SK-N-SH (cell line): Measurements from ENCODE around the gene GRIP1. TPM values are rescaled to one million over a fixed set of nuclear protein-coding genes. Genes with fewer than 3 reads are reported as not detected.

Source experiments
- CTCF ChIA-PET: fragments of 300-600, 350-600 bp; formaldehyde crosslinking; extraction: SDS; loops from one replicate; lab custom pipeline; 2021; lab: Yijun Ruan, JAX
- POLR2A ChIA-PET: fragments of 350-600 bp; sonication (Branson Sonifier 250); formaldehyde crosslinking; extraction: SDS; loops from one replicate; lab custom pipeline; 2020; ENCODE audit warnings: antibody characterized with exemption, inconsistent platforms; lab: Yijun Ruan, JAX
- DNase-seq: peaks from one replicate; pipeline ENCODE4 v3.0.0; 2012
- H2AFZ ChIP-seq: fragments of 200-600 bp; sonication (generic); 2 replicates; pipeline ENCODE4 v1.8.1; 2016; ENCODE audit warnings: antibody characterized with exemption, mild to moderate bottlenecking, low read depth
- H3F3A ChIP-seq: fragments of 200-600 bp; sonication (generic); replicated peaks from 2 replicates; pipeline ENCODE3; 2016; ENCODE audit warnings: antibody characterized with exemption, mild to moderate bottlenecking; ENCODE audit not compliant: insufficient read depth
- H3K27ac ChIP-seq, 2 experiments: fragments of 200-500 bp in 1 of 2; fragments of 200-600 bp in 1 of 2; sonication (Bioruptor generic) in 1 of 2; sonication (generic), shearing (Covaris generic) in 1 of 2; 2 replicates each; pipeline versions ENCODE4 v1.5.1 to v1.6.1; 2014 to 2016; ENCODE audit warnings: low read depth in 2 of 2, inconsistent platforms in 1 of 2, low read length in 1 of 2, mild to moderate bottlenecking in 1 of 2, mixed read lengths in 1 of 2
- H3K27me3 ChIP-seq: fragments of 200-600 bp; sonication (generic), shearing (Covaris generic); 2 replicates; pipeline ENCODE4 v1.6.1; 2016; ENCODE audit warnings: mixed run types; ENCODE audit not compliant: insufficient read depth
- H3K36me3 ChIP-seq, 2 experiments: fragments of 200-500 bp in 1 of 2; fragments of 200-600 bp in 1 of 2; sonication (Bioruptor generic) in 1 of 2; sonication (generic) in 1 of 2; replicated peaks in 1 of 2; 2 replicates each; pipeline versions ENCODE3 to v1.5.1; 2014 to 2016; ENCODE audit warnings: low read length in 1 of 2, mild to moderate bottlenecking in 1 of 2; ENCODE audit not compliant: insufficient read depth in 2 of 2, control insufficient read depth in 1 of 2
- H3K4me1 ChIP-seq, 2 experiments: fragments of 200-500 bp in 1 of 2; fragments of 200-600 bp in 1 of 2; sonication (Bioruptor generic) in 1 of 2; sonication (generic), shearing (Covaris generic) in 1 of 2; 2 replicates each; pipeline versions ENCODE4 v1.5.1 to v1.6.1; 2014 to 2016; ENCODE audit warnings: low read depth in 1 of 2, low read length in 1 of 2, mixed run types in 1 of 2; ENCODE audit not compliant: insufficient read depth in 2 of 2, control insufficient read depth in 1 of 2
- H3K4me2 ChIP-seq: fragments of 200-600 bp; sonication (generic), shearing (Covaris generic); 2 replicates; pipeline ENCODE4 v1.6.1; 2017; ENCODE audit warnings: mixed run types
- H3K4me3 ChIP-seq, 2 experiments: fragments of 200-500 bp in 1 of 2; fragments of 200-600 bp in 1 of 2; sonication (Bioruptor generic) in 1 of 2; sonication (generic), shearing (Covaris generic) in 1 of 2; 2 replicates each; pipeline versions ENCODE4 v1.5.1 to v1.8.1; 2014 to 2016; ENCODE audit warnings: low read depth in 2 of 2, inconsistent platforms in 1 of 2, low read length in 1 of 2, mild to moderate bottlenecking in 1 of 2, mixed read lengths in 1 of 2, moderate library complexity in 1 of 2
- H3K79me2 ChIP-seq: fragments of 200-600 bp; sonication (generic); 2 replicates; pipeline ENCODE4 v1.8.1; 2017; ENCODE audit warnings: mild to moderate bottlenecking; ENCODE audit not compliant: insufficient read depth
- H3K9ac ChIP-seq: fragments of 200-600 bp; sonication (generic); 2 replicates; pipeline ENCODE4 v1.6.1; 2017; ENCODE audit warnings: mixed run types
- H3K9me2 ChIP-seq: fragments of 200-600 bp; sonication (generic); 2 replicates; pipeline ENCODE4 v1.6.1; 2017; ENCODE audit warnings: mixed run types
- H3K9me3 ChIP-seq: fragments of 200-600 bp; sonication (generic); 2 replicates; pipeline ENCODE4 v1.6.1; 2017; ENCODE audit warnings: mixed run types, mild to moderate bottlenecking, moderate library complexity
- H4K20me1 ChIP-seq: fragments of 200-600 bp; sonication (generic); 2 replicates; pipeline ENCODE4 v1.6.1; 2017; ENCODE audit warnings: mild to moderate bottlenecking, mixed run types; ENCODE audit not compliant: insufficient read depth
- CHD2 ChIP-seq: fragments of 150-350 bp; IDR thresholded peaks from 2 replicates; pipeline ENCODE4 v1.6.1; 2018; ENCODE audit warnings: low read length; ENCODE audit not compliant: partially characterized antibody
- ELF1 ChIP-seq: IDR thresholded peaks from 2 replicates; pipeline ENCODE4 v1.4.0; 2012
- FOSL2 ChIP-seq: IDR thresholded peaks from 2 replicates; pipeline ENCODE4 v1.4.0; 2012; ENCODE audit warnings: low read depth, mild to moderate bottlenecking, moderate library complexity, borderline replicate concordance
- FOXM1 ChIP-seq: IDR thresholded peaks from 2 replicates; pipeline ENCODE4 v1.4.0; 2012; ENCODE audit warnings: low read depth, mild to moderate bottlenecking
- GABPA ChIP-seq: IDR thresholded peaks from 2 replicates; pipeline ENCODE4 v1.4.0; 2012; ENCODE audit warnings: low read depth, mild to moderate bottlenecking
- GATA2 ChIP-seq: sonication (generic); formaldehyde crosslinking; IDR thresholded peaks from 2 replicates; pipeline ENCODE4 v1.5.0; 2020; ENCODE audit warnings: mild to moderate bottlenecking, missing genetic modification reagents
- JUND ChIP-seq: IDR thresholded peaks from 2 replicates; pipeline ENCODE4 v1.4.0; 2012
- MXI1 ChIP-seq: IDR thresholded peaks from 2 replicates; pipeline ENCODE4 v1.6.1; 2012; ENCODE audit warnings: mild to moderate bottlenecking, low read depth, low read length, improper control_type of control experiment
- NFIC ChIP-seq: IDR thresholded peaks from 2 replicates; pipeline ENCODE4 v1.4.0; 2012; ENCODE audit warnings: borderline replicate concordance
- NRF1 ChIP-seq: IDR thresholded peaks from 2 replicates; pipeline ENCODE4 v1.6.1; 2012; ENCODE audit warnings: low read depth, mild to moderate bottlenecking, low read length
- RFX5 ChIP-seq: IDR thresholded peaks from 2 replicates; pipeline ENCODE4 v1.6.1; 2012; ENCODE audit warnings: mild to moderate bottlenecking, improper control_type of control experiment, low read length
- RXRA ChIP-seq: IDR thresholded peaks from 2 replicates; pipeline ENCODE4 v1.4.0; 2012; ENCODE audit warnings: low read depth, mild to moderate bottlenecking, borderline replicate concordance
- SIN3A ChIP-seq: IDR thresholded peaks from 2 replicates; pipeline ENCODE4 v1.6.1; 2012; ENCODE audit warnings: low read depth, mild to moderate bottlenecking, low read length, moderate library complexity, borderline replicate concordance
- TCF12 ChIP-seq: IDR thresholded peaks from 2 replicates; pipeline ENCODE4 v1.4.0; 2012
- USF1 ChIP-seq: IDR thresholded peaks from 2 replicates; pipeline ENCODE4 v1.4.0; 2012; ENCODE audit warnings: low read depth, borderline replicate concordance
- WGBS: methylation state at CpG from one replicate; pipeline ENCODE4 v1.1.6; 2017; ENCODE audit warnings: low lambda C conversion rate; 5-methylcytosine and 5-hydroxymethylcytosine counted together
- polyA plus RNA-seq, 3 experiments: library from polyadenylated mRNA; depleted of rRNA; stranded (reverse); fragments of >200 nt; gene quantifications; 2 replicates each; pipeline ENCODE4 v1.2.3, GENCODE V29; 2012
- TF ChIP-seq, protein P1 (sequence below): IDR thresholded peaks from 2 replicates; pipeline ENCODE4 v1.4.0; 2012; ENCODE audit warnings: low read depth, borderline replicate concordance
- TF ChIP-seq, protein P2 (sequence below): IDR thresholded peaks from 2 replicates; pipeline ENCODE4 v1.6.1; 2012; ENCODE audit warnings: mild to moderate bottlenecking, low read depth, low read length, moderate library complexity
- TF ChIP-seq, protein P3 (sequence below): fragments of 150-350 bp; IDR thresholded peaks from 2 replicates; pipeline ENCODE4 v1.6.1; 2017; ENCODE audit warnings: antibody characterized with exemption, low read length, low read depth, borderline replicate concordance
- TF ChIP-seq, protein P4 (sequence below): IDR thresholded peaks from 2 replicates; pipeline ENCODE4; 2012

The GRIP1 gene
- polyA plus RNA-seq, 1 of the 3 experiments (the other 2 are of a cell fraction) = 0.07 TPM

DNA sequence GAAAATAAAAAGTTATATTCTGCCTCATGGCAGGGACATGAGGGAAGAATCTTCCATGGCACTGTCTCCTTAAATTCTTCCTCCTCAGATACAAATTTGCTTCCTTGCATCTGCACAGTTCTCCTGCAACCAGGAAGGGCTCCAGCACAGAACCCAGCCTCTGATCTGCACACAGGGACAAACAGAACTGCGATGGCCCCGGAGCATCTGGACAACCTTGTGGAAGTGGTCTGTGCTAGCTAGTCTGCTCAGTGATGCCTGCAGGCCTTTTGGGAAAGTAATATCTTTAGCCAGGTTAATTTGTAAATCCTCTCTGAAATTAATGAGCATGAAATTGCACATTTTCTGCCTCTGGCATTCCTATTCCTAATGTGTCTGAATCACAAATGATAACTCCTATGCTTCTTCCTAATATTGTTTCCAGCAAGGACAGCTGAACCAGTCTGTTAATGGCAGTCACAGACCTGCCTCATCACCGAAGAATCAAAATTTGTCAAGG is 74.8 kb downstream of the GRIP1 start:
- no peaks in the 10 kb centered on the region for H3K9me2 ChIP-seq
- H4K20me1 ChIP-seq = no peaks in the 10 kb centered on the region
- H3K4me1 ChIP-seq = peaks cover 0 to 2% of the 10 kb centered on the region in 2 experiments; a peak in 1 of 4 replicates
- no peaks in the 10 kb centered on the region for H3K79me2 ChIP-seq
- H3K9ac ChIP-seq = no peak overlapping the region
- H3K36me3 ChIP-seq = no peaks in the 10 kb centered on the region
- no peaks in the 10 kb centered on the region for H3K27me3 ChIP-seq
- DNase-seq = no peak
- CTCF ChIA-PET = interaction anchor here (1.1 kb wide), 1 partner anchor 76 kb away, joined by 3 read pairs; no protein-coding TSS in a partner anchor
- no peak overlapping the region for H2AFZ ChIP-seq
- no peaks in the 10 kb centered on the region for H3K9me3 ChIP-seq
- TF ChIP-seq RXRA = no peak
- TF ChIP-seq GABPA = no peak
- TF ChIP-seq RFX5 = no peak
- TF ChIP-seq, protein P1, sequence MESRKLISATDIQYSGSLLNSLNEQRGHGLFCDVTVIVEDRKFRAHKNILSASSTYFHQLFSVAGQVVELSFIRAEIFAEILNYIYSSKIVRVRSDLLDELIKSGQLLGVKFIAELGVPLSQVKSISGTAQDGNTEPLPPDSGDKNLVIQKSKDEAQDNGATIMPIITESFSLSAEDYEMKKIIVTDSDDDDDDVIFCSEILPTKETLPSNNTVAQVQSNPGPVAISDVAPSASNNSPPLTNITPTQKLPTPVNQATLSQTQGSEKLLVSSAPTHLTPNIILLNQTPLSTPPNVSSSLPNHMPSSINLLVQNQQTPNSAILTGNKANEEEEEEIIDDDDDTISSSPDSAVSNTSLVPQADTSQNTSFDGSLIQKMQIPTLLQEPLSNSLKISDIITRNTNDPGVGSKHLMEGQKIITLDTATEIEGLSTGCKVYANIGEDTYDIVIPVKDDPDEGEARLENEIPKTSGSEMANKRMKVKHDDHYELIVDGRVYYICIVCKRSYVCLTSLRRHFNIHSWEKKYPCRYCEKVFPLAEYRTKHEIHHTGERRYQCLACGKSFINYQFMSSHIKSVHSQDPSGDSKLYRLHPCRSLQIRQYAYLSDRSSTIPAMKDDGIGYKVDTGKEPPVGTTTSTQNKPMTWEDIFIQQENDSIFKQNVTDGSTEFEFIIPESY = no peak
- TF ChIP-seq FOSL2 = no peak
- no peak for TF ChIP-seq ELF1
- no peak for TF ChIP-seq TCF12
- TF ChIP-seq SIN3A = no peak
- TF ChIP-seq, protein P2, sequence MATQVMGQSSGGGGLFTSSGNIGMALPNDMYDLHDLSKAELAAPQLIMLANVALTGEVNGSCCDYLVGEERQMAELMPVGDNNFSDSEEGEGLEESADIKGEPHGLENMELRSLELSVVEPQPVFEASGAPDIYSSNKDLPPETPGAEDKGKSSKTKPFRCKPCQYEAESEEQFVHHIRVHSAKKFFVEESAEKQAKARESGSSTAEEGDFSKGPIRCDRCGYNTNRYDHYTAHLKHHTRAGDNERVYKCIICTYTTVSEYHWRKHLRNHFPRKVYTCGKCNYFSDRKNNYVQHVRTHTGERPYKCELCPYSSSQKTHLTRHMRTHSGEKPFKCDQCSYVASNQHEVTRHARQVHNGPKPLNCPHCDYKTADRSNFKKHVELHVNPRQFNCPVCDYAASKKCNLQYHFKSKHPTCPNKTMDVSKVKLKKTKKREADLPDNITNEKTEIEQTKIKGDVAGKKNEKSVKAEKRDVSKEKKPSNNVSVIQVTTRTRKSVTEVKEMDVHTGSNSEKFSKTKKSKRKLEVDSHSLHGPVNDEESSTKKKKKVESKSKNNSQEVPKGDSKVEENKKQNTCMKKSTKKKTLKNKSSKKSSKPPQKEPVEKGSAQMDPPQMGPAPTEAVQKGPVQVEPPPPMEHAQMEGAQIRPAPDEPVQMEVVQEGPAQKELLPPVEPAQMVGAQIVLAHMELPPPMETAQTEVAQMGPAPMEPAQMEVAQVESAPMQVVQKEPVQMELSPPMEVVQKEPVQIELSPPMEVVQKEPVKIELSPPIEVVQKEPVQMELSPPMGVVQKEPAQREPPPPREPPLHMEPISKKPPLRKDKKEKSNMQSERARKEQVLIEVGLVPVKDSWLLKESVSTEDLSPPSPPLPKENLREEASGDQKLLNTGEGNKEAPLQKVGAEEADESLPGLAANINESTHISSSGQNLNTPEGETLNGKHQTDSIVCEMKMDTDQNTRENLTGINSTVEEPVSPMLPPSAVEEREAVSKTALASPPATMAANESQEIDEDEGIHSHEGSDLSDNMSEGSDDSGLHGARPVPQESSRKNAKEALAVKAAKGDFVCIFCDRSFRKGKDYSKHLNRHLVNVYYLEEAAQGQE = no peak
- no peak for TF ChIP-seq GATA2 (CRISPR knock-in tag)
- no peak overlapping the region for H3K4me3 ChIP-seq
- H3F3A ChIP-seq = no peaks in the 10 kb centered on the region
- no peak overlapping the region for H3K4me2 ChIP-seq
- H3K27ac ChIP-seq = no peak overlapping the region
- WGBS = 0% methylated on average over 3 of the region's 3 CpGs
- POLR2A ChIA-PET = no interaction called here

GRCh38 chr12:66603461-66603860 is 75.4 kb downstream of the GRIP1 start:
- Histone ChIP-seq H3K9me3 (no peaks in the 10 kb centered on the region), H3K9me2 (no peaks in the 10 kb centered on the region), H3K79me2 (no peaks in the 10 kb centered on the region), H3K9ac (no peak overlapping the region), H3K27me3 (no peaks in the 10 kb centered on the region), H2AFZ (no peak overlapping the region)
- WGBS = 4% methylated on average over 2 of the region's 2 CpGs
- CTCF ChIA-PET = no interaction called here
- TF ChIP-seq MXI1 (no peak), NRF1 (no peak), JUND (no peak), FOXM1 (no peak), CHD2 (no peak), USF1 (no peak), NFIC (no peak)
- TF ChIP-seq, protein P3, sequence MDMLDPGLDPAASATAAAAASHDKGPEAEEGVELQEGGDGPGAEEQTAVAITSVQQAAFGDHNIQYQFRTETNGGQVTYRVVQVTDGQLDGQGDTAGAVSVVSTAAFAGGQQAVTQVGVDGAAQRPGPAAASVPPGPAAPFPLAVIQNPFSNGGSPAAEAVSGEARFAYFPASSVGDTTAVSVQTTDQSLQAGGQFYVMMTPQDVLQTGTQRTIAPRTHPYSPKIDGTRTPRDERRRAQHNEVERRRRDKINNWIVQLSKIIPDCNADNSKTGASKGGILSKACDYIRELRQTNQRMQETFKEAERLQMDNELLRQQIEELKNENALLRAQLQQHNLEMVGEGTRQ = no peak
- TF ChIP-seq, protein P4, sequence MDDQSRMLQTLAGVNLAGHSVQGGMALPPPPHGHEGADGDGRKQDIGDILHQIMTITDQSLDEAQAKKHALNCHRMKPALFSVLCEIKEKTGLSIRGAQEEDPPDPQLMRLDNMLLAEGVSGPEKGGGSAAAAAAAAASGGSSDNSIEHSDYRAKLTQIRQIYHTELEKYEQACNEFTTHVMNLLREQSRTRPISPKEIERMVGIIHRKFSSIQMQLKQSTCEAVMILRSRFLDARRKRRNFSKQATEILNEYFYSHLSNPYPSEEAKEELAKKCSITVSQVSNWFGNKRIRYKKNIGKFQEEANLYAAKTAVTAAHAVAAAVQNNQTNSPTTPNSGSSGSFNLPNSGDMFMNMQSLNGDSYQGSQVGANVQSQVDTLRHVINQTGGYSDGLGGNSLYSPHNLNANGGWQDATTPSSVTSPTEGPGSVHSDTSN = no peak
- TF ChIP-seq, all 33 proteins: peak for 0
- DNase-seq = no peak
- Histone ChIP-seq H3K4me2 (no peak overlapping the region), H3K36me3 (no peaks in the 10 kb centered on the region), H3F3A (no peaks in the 10 kb centered on the region), H3K27ac (no peak overlapping the region), H4K20me1 (no peaks in the 10 kb centered on the region), H3K4me1 (peaks cover 0 to 2% of the 10 kb centered on the region in 2 experiments; a peak in 1 of 4 replicates), H3K4me3 (no peak overlapping the region)
- POLR2A ChIA-PET = no interaction called here
